Gastrocnemius medialis (tissue), 4 donors: Measurements from ENCODE around the gene GSK3A. TPM values are rescaled to one million over a fixed set of nuclear protein-coding genes. Genes with fewer than 3 reads are reported as not detected.

Source experiments
- ATAC-seq, 2 donors: fragments of 150-250 bp; one replicate each; pipeline ENCODE4 v1.9.1; 2016
- DNase-seq, 2 donors: peaks; one replicate each; pipeline ENCODE4 v3.0.0-alpha.2; 2019
- H3K27ac ChIP-seq, 4 donors: fragments of 200-600 bp; sonication (generic); 1 replicate in 1 of 4; 2 replicates in 3 of 4; pipeline ENCODE4 v1.5.1; 2016 to 2018; ENCODE audit warnings: mild to moderate bottlenecking in 2 of 4, moderate library complexity in 1 of 4
- H3K27me3 ChIP-seq, 3 donors: fragments of 200-600 bp; sonication (generic) in 2 of 3; 1 replicate in 1 of 3; 2 replicates in 2 of 3; pipeline versions ENCODE4 v1.5.1 to v1.6.0; 2016 to 2019; ENCODE audit warnings: mild to moderate bottlenecking in 1 of 3, moderate library complexity in 1 of 3
- H3K36me3 ChIP-seq, 2 donors: fragments of 200-600 bp; sonication (generic) in 1 of 2; one replicate each; pipeline ENCODE4 v1.5.1; 2017 to 2018
- H3K4me1 ChIP-seq, 2 donors: fragments of 200-600 bp; sonication (generic) in 1 of 2; one replicate each; pipeline ENCODE4 v1.5.1; 2016 to 2017; ENCODE audit warnings: mild to moderate bottlenecking in 2 of 2
- H3K4me3 ChIP-seq, 4 donors: fragments of 200-600 bp; sonication (generic) in 3 of 4; 1 replicate in 1 of 4; 2 replicates in 3 of 4; pipeline ENCODE4 v1.5.1; 2016 to 2019; ENCODE audit warnings: mild to moderate bottlenecking in 2 of 4
- H3K9me3 ChIP-seq, 3 donors: fragments of 200-600 bp; sonication (generic) in 2 of 3; 1 replicate in 1 of 3; 2 replicates in 2 of 3; pipeline ENCODE4 v1.5.1; 2016 to 2019
- CTCF ChIP-seq, 5 experiments: fragments of 450-650 bp in 3 of 5; fragments of 200-600 bp in 2 of 5; sonication (generic) in 2 of 5; IDR thresholded peaks in 4 of 5; conservative IDR thresholded peaks in 1 of 5; 1 replicate in 4 of 5; 2 replicates in 1 of 5; pipeline ENCODE4 v1.5.1; 2016 to 2019; ENCODE audit warnings: antibody characterized with exemption in 5 of 5, mild to moderate bottlenecking in 3 of 5, moderate library complexity in 3 of 5
- POLR2A ChIP-seq, 2 donors: fragments of 450-650 bp; IDR thresholded peaks; one replicate each; pipeline ENCODE4 v1.6.1; 2017; ENCODE audit warnings: antibody characterized with exemption in 2 of 2, mild to moderate bottlenecking in 2 of 2, moderate library complexity in 2 of 2
- in situ Hi-C, 4 donors: fragments of 200-750 bp; cut with MboI; loops; one replicate each; pipeline versions ENCODE4 v1.15.0 to v1.8.0; 2017; ENCODE audit warnings: low sequenced_read_pairs in 4 of 4
- intact Hi-C: fragments of 100-400 bp; cut with DNase I; formaldehyde crosslinking; loops from one replicate; pipeline ENCODE4 v1.15.1; 2023; ENCODE audit warnings: low total_unique reads
- total RNA-seq, 4 donors: library from RNA; depleted of rRNA; stranded (reverse); fragments of >200 nt; gene quantifications; one replicate each; pipeline versions ENCODE4 v1.1.0 to v1.2.3, GENCODE V29; 2016

GSK3A gene
- total RNA-seq, 4 donors from 2014 or later: 24.2 to 48.0 (median 40.1) TPM

DNA sequence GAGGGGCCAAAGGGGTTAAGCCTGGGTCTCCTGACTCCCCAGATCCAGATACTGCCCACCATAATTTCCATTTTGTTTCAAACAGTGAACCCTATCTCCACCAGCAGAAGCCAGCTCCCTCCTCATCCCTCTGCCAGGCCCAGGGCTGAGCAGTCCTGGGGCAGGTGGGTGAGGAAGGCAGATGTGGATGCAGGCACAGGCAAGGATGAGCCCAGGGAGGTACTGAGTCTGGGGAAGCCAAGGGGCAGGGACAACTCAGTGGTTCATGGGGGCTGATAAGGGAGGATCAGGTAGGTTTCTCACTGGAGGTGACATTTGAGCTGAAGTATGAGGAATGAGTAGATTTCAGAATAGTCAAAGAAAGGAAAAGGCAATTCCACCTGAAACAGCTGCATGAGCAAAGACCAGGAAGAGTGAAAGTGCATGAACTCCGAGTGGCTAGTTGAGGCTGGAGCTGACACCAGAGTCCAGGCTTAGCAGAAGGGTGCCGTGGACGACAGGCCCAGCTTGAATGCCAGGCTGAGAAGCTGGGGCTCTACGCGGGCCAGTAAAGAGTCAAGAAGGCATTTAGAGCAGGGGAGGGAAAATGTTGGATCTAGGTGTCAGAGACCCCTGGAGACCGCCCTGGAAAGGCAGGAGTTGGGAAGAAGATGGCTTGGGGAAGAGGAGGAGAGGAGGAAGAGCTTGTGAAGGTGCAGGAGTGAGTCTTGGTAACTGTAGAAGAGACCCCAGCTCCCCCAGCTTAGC is 36.9 kb upstream of the GSK3A start:
- Histone ChIP-seq H3K27ac (peak overlapping the region; percentile 95 to 97 (median 96)), H3K9me3 (no peaks in the 10 kb centered on the region), H3K4me1 (peaks cover 65 to 80% of the 10 kb centered on the region in 2 donors), H3K27me3 (no peaks in the 10 kb centered on the region), H3K36me3 (peaks cover 0 to 8% of the 10 kb centered on the region in 2 donors), H3K4me3 (peak overlapping the region; percentile 80 to 95 (median 86))
- intact Hi-C loops (no loop called here), in situ Hi-C loops (no loop called here)
- no peak for DNase-seq
- no peak for ATAC-seq
- no peak for TF ChIP-seq POLR2A (IDR thresholded peaks at IDR 0.05)
- no peak for TF ChIP-seq CTCF (IDR thresholded peaks at IDR 0.05 in 4 of 5, conservative IDR thresholded peaks at IDR 0.05 in 1 of 5)

DNA sequence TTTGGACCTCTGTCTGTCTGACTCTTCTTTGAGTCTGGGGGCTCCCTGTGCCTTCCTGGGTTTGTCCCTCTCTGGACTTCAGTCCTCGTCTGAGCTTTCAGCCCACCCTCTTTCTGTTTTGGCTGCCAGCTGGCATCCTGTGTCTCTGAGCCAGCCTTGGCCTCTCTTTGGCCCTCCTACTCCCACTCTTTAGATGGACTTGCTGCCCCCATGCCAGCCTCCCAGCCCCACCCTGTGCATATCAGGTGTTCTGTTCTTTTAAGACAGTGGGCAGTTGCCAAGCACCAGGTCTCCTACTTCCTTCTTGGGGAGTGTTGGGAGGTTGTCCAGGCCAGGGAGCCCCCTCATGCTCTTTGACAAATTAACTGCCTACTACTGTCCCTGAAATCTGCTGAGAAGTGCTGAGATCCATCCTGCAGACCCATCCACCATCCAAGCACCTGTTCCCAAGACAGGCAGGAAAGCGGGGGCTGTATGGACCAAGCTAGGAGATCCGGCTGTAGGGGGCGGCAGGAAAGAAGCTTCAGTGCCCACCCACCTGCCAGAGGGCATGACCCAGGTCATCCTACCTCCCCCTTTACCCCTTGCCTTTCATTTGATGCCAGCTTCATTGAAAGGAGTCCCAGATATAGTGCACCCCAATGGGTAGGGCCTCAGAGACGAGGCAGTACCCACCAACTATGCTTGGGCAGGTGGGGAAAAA is 36.2 kb upstream of the GSK3A start:
- H3K27me3 ChIP-seq: no peaks in the 10 kb centered on the region
- no peak for TF ChIP-seq POLR2A (IDR thresholded peaks at IDR 0.05)
- TF ChIP-seq CTCF (IDR thresholded peaks at IDR 0.05 in 4 of 5, conservative IDR thresholded peaks at IDR 0.05 in 1 of 5): no peak
- intact Hi-C loops (no loop called here), in situ Hi-C loops (no loop called here)
- peaks cover 0 to 16% of the 10 kb centered on the region in 2 donors for H3K36me3 ChIP-seq
- H3K27ac ChIP-seq: peak overlapping the region; percentile 95 to 97 (median 96)
- no peak for ATAC-seq
- no peak for DNase-seq
- no peaks in the 10 kb centered on the region for H3K9me3 ChIP-seq
- H3K4me3 ChIP-seq: peak overlapping the region in 2 of 4 donors; percentile 90 to 95
- H3K4me1 ChIP-seq: peaks cover 65 to 80% of the 10 kb centered on the region in 2 donors

- intact Hi-C loops: no loop called here
- ATAC-seq: no peak
- H3K9me3 ChIP-seq: no peaks in the 10 kb centered on the region
- H3K4me3 ChIP-seq: no peak overlapping the region
- in situ Hi-C loops: no loop called here
- DNase-seq: no peak
- H3K27me3 ChIP-seq: no peaks in the 10 kb centered on the region
- no peak for TF ChIP-seq POLR2A (IDR thresholded peaks at IDR 0.05)
- TF ChIP-seq CTCF (IDR thresholded peaks at IDR 0.05 in 4 of 5, conservative IDR thresholded peaks at IDR 0.05 in 1 of 5): no peak
- peaks cover 61 to 75% of the 10 kb centered on the region in 2 donors for H3K4me1 ChIP-seq
- peak overlapping the region; percentile 95 to 97 (median 96) for H3K27ac ChIP-seq
- peaks cover 0 to 22% of the 10 kb centered on the region in 2 donors for H3K36me3 ChIP-seq
Measured at GRCh38 chr19:42277821-42278451, 35.5 kb upstream of the GSK3A start.

DNA sequence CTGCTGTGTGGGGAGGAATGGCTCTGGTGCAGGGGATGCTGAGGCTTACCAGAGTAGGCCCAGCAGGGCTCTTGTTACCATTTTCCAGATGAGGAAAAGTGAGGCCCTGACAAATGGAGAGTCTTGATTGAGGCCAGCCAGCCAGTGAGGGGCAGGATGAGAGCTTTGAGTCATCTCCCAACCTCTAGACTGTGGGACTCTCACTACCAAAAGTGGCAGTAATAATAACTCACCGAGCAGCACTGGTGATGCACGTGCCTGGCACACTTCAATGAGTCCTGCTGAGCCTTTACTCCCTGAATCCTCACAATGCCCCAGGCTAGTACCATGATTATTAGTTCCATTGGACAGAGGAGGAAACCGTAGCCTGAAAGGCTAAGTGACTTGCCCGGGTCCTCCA is 34.4 kb upstream of the GSK3A start:
- Histone ChIP-seq H3K27me3 (no peaks in the 10 kb centered on the region), H3K4me3 (no peak overlapping the region), H3K9me3 (no peaks in the 10 kb centered on the region), H3K4me1 (peaks cover 53 to 67% of the 10 kb centered on the region in 2 donors), H3K36me3 (peaks cover 0 to 33% of the 10 kb centered on the region in 2 donors), H3K27ac (peak overlapping the region; percentile 95 to 97 (median 96))
- no peak for DNase-seq
- ATAC-seq: no peak
- in situ Hi-C loops (no loop called here), intact Hi-C loops (no loop called here)
- no peak for TF ChIP-seq POLR2A (IDR thresholded peaks at IDR 0.05)
- no peak for TF ChIP-seq CTCF (IDR thresholded peaks at IDR 0.05 in 4 of 5, conservative IDR thresholded peaks at IDR 0.05 in 1 of 5)
